ENCODE results near the gene MSL3B.

DNA sequence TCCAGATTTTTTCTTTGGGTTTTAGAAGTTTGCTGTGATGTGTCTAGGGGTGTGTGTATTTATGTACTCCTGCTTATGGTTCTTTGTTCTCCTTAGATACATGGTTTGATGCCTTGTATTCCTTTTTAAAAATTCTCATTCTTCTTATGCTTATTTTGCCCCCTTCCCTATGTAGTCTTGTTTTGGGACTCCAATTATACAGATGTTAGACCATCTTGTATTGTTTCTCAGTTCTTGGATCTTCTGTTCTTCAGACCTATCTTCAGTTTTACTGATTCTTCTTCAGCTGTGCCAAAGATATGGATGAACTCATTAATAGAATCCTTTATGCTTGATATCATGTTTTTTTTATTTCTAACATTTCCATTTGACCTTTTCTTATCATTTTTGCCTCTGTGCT lies 14.2 kb upstream of the MSL3B start:
- TF ChIP-seq POLR2A (IDR thresholded peaks at IDR 0.05; ENCODE audit: low read depth, low read length): no peak
- no peak for TF ChIP-seq POLR2AphosphoS5 (IDR thresholded peaks at IDR 0.05; ENCODE audit: low read depth, low read length)
- TF ChIP-seq POU2F2 (IDR thresholded peaks at IDR 0.05; ENCODE audit: low read depth, low read length): no peak
- TF ChIP-seq PAX5 (IDR thresholded peaks at IDR 0.05; ENCODE audit: insufficient read depth, low read length, severe bottlenecking): no peak
- TF ChIP-seq TAF1 (IDR thresholded peaks at IDR 0.05; ENCODE audit: low read depth, low read length): no peak

Measured in GM12891 (cell line).